IPS-18a (cell line): ENCODE measurements around the gene PRM2.

Source experiments
- H3K27ac ChIP-seq: one replicate; pipeline ENCODE4 v1.5.1; 2013; ENCODE audit warnings: low read length
- H3K27me3 ChIP-seq: one replicate; pipeline ENCODE4 v1.6.1; 2013; ENCODE audit warnings: mild to moderate bottlenecking, low read length; ENCODE audit not compliant: control insufficient read depth, insufficient read depth
- H3K36me3 ChIP-seq: one replicate; pipeline ENCODE4 v1.6.1; 2013; ENCODE audit warnings: low read depth, low read length; ENCODE audit not compliant: control insufficient read depth
- H3K4me1 ChIP-seq: one replicate; pipeline ENCODE4 v1.6.1; 2013; ENCODE audit warnings: low read depth, low read length; ENCODE audit not compliant: control insufficient read depth
- H3K4me3 ChIP-seq: one replicate; pipeline ENCODE4 v1.5.1; 2013; ENCODE audit warnings: low read length
- H3K9ac ChIP-seq: one replicate; pipeline ENCODE4 v1.6.1; 2013; ENCODE audit warnings: mild to moderate bottlenecking, low read length, moderate library complexity
- H3K9me3 ChIP-seq: one replicate; pipeline ENCODE4 v1.6.1; 2013; ENCODE audit warnings: low read depth, low read length; ENCODE audit not compliant: control insufficient read depth

The PRM2 gene

DNA sequence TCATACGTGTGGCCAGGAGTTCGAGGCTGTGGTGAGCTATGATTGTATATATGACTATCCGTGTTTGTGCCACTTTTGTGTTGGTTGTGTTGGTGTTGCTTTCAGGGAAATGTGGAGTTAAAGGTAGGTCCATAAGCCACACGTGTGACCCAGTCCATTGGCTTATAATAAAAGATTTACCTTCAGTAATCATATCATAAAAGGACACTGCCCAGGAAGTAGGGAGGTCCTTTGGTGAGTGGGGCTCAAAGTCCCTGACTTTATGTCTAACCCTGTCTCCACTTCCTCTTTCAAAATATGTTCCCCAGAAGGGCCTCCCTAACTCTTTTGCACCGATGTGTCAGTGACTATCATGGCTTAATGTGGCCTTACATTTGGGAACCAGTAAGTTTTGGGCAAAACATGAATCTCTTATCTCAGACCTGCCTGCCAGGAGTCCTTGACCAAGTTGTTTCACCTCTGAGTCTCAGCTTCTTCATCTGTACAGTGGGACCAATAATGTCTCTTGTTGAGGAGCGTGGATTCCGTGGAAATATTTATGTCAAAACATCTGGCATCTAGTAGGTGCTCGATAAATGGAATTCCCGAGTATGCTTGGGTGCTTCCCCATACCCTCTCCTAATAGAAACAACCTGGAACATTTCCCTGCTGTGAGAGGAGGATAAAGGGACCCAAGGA is 12.0 kb downstream of the PRM2 start:
- no peaks in the 10 kb centered on the region for H3K9me3 ChIP-seq
- H3K27me3 ChIP-seq: no peaks in the 10 kb centered on the region
- H3K36me3 ChIP-seq: no peaks in the 10 kb centered on the region
- H3K9ac ChIP-seq: no peak overlapping the region
- no peak overlapping the region for H3K4me3 ChIP-seq
- no peak overlapping the region for H3K27ac ChIP-seq
- no peaks in the 10 kb centered on the region for H3K4me1 ChIP-seq

- Histone ChIP-seq H3K27me3 (no peaks in the 10 kb centered on the region), H3K9me3 (no peaks in the 10 kb centered on the region), H3K4me1 (no peaks in the 10 kb centered on the region), H3K36me3 (no peaks in the 10 kb centered on the region), H3K9ac (no peak overlapping the region), H3K4me3 (no peak overlapping the region), H3K27ac (no peak overlapping the region)
Measured at GRCh38 chr16:11263737-11264136, 12.5 kb downstream of the PRM2 start.

- H3K4me3 ChIP-seq: no peak overlapping the region
- no peaks in the 10 kb centered on the region for H3K4me1 ChIP-seq
- no peaks in the 10 kb centered on the region for H3K27me3 ChIP-seq
- H3K9ac ChIP-seq: no peak overlapping the region
- H3K27ac ChIP-seq: no peak overlapping the region
- H3K9me3 ChIP-seq: no peaks in the 10 kb centered on the region
- H3K36me3 ChIP-seq: no peaks in the 10 kb centered on the region
Measured at GRCh38 chr16:11262915-11263314, 13.4 kb downstream of the PRM2 start.

GRCh38 chr16:11260596-11260966 is 15.7 kb downstream of the PRM2 start:
- Histone ChIP-seq H3K27me3 (no peaks in the 10 kb centered on the region), H3K9me3 (no peaks in the 10 kb centered on the region), H3K9ac (no peak overlapping the region), H3K27ac (no peak overlapping the region), H3K4me1 (peaks cover 3% of the 10 kb centered on the region), H3K4me3 (no peak overlapping the region), H3K36me3 (no peaks in the 10 kb centered on the region)

DNA sequence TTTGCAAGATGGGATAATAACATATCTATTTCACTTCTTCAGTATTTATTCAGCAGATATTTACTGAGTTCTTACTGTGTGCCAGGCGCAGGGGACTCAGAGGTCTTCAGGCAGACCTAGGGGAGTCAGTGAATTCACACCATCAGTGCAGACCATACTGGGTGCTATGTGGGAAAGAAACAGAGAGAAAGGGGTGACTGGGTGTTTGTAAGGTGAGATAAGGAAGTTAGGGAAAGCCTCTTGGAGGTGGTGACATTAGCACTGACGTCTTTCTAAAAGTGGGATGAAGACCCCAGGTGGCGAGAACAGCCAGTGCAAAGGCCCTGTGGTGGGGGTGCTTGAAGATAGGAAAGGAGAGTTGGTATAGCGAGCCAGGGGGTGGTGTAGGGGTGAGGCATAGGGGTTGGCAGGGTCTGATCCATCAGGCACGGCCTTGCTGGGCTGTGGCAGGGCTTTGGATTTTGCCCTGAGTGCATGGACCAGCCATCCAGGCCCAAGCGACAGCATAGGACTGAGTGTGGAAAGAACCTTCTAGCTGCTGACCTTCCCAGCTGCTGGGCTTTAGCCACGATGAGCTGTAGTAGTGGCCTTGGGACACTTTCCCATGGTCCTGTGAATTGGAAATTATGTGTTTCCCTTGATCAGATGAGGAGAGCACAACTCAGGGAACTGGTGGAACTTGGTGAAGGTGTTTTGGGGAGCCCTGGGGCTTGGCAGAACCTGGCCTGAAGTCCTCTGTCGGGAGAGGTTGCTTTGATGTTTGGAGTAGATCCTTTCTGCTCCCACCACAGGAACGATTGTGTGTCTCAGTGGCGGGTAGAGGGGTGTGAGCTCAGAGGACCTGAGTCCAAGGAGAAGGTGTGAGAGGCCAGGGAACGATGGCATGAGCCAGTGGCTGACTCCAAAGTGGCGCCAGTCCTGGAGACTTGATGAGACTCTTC is 16.4 kb downstream of the PRM2 start:
- no peaks in the 10 kb centered on the region for H3K27me3 ChIP-seq
- H3K27ac ChIP-seq: no peak overlapping the region
- no peaks in the 10 kb centered on the region for H3K36me3 ChIP-seq
- no peak overlapping the region for H3K4me3 ChIP-seq
- H3K4me1 ChIP-seq: peaks cover 3% of the 10 kb centered on the region
- H3K9ac ChIP-seq: no peak overlapping the region
- H3K9me3 ChIP-seq: no peaks in the 10 kb centered on the region

DNA sequence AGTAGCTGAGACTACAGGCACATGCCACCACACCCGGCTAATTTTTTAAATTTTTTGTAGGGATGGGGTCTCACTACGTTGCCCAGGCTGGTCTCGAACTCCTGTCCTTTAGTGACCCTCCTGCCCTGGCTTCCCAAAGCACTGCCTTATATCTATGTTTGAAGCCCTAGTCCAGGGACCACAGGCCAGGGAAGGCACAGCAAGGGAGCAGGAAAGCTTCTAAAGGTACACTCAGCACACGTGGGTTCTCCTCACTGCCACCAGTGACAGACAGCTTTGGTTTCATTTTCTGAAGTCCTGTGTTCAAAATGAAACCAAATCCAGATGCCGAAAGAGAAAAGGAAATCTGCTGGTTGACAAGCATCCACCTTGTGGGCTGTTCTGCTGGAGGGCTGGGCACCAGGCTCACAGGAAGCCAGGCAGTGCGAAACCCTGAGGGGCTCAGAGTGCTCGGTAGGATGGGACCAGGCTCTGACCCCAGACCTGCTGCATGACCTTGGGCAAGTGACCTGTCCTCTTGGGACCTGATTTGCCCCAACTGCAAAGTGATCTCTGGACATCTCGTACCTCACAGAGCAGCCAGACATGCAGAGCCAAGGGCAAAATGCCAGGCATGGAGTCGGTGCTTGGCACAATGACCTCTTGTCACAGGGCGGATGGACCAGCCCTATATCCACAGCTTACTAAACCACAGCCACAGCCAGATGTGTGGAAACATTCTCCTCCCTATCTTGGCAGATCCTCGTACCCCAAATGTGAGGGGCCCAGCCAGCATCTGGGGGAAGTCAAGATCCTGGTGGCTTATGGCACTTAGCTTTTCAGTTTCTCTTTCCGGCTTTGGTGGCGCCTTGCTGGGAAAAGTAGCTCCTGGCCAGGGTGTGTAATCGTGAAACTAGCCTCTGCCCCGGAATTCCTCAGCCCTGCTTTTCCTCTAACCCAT is 17.5 kb downstream of the PRM2 start:
- Histone ChIP-seq H3K27ac (no peak overlapping the region), H3K4me3 (no peak overlapping the region), H3K9ac (no peak overlapping the region)

DNA sequence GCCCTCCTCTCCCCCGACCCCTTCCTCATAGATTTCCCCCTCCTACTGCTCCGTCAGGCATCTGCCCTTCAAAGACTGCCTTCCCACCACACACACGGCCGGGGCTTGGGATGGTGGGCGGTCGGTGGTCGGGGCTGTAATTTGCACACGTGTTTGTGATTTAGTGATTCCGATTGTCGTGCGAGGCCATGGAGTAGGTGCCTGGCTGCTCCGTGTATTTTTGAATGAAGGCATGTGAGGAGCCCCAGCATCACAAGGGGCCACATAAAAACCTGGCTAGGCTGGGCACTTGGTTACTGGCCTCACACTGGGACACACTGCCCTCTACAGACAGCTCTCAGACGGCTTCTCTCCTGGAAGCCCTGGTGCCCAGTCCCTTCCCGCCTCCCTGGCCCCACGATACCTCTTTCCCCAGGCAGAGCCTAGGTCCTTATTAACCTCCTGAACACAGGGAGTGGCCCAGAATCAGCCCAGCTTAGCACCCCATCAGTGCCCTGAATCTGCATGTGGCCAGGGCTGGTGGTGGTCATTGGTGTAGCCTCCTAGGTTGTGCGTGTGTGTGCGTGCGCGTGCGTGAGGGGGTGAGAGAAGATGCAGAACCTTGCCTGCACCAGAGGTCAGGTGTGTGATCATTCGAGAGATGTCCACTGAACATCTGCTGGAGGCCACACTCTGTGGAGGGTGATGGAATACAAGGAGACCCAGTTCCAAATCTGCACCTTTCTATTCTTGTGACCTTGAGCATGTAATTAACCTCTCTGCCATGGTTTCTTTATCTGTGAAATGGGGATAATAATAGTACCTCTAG is 18.9 kb downstream of the PRM2 start:
- Histone ChIP-seq H3K27me3 (no peaks in the 10 kb centered on the region), H3K9me3 (no peaks in the 10 kb centered on the region), H3K4me1 (peaks cover 12% of the 10 kb centered on the region), H3K27ac (no peak overlapping the region), H3K9ac (no peak overlapping the region), H3K4me3 (peak overlapping the region; percentile 75), H3K36me3 (peaks cover 5% of the 10 kb centered on the region)

More for the DNA sequence above, 17.5 kb downstream of the PRM2 start:
- no peaks in the 10 kb centered on the region for H3K9me3 ChIP-seq
- no peaks in the 10 kb centered on the region for H3K27me3 ChIP-seq
- H3K36me3 ChIP-seq: no peaks in the 10 kb centered on the region
- peaks cover 6% of the 10 kb centered on the region for H3K4me1 ChIP-seq

GRCh38 chr16:11256661-11257130 is 19.6 kb downstream of the PRM2 start:
- Histone ChIP-seq H3K36me3 (peaks cover 9% of the 10 kb centered on the region), H3K27ac (no peak overlapping the region), H3K27me3 (no peaks in the 10 kb centered on the region), H3K9ac (peak overlapping the region; percentile 52), H3K4me1 (peaks cover 12% of the 10 kb centered on the region), H3K4me3 (peak overlapping the region; percentile 75), H3K9me3 (no peaks in the 10 kb centered on the region)

GRCh38 chr16:11255737-11256660 is 20.3 kb downstream of the PRM2 start, which contains the start of gene SOCS1:
Gene SOCS1, minus strand, starts transcription at chr16:11256204. Its CDS starts 726 bp downstream, at chr16:11255478.
- H3K9me3 ChIP-seq: no peaks in the 10 kb centered on the region
- H3K4me3 ChIP-seq: peak within 1 kb of the TSS; percentile 77
- peaks cover 9% of the 10 kb centered on the region for H3K36me3 ChIP-seq
- H3K27ac ChIP-seq: no peak within 1 kb of the TSS
- H3K4me1 ChIP-seq: peaks cover 12% of the 10 kb centered on the region
- peak within 1 kb of the TSS; percentile 52 for H3K9ac ChIP-seq
- H3K27me3 ChIP-seq: no peaks in the 10 kb centered on the region
